H1 (cell line): ENCODE results near the gene CCDC171. TPM values are rescaled to one million over a fixed set of nuclear protein-coding genes. Genes with fewer than 3 reads are reported as not detected.

Experiments
- ATF2 ChIP-seq: IDR thresholded peaks from 2 replicates; pipeline ENCODE4 v1.6.1; 2012; ENCODE audit warnings: low read length, inconsistent platforms
- BACH1 ChIP-seq: IDR thresholded peaks from 2 replicates; pipeline ENCODE4 v1.6.1; 2012; ENCODE audit warnings: low read length, improper control_type of control experiment
- BRCA1 ChIP-seq: IDR thresholded peaks from 2 replicates; pipeline ENCODE4 v1.6.1; 2012; ENCODE audit warnings: low read depth, low read length, improper control_type of control experiment
- CBX8 ChIP-seq: fragments of 300-800, 300-1000 bp; sonication (generic); IDR thresholded peaks from 2 replicates; pipeline ENCODE4 v1.7.1; 2016; ENCODE audit warnings: low read depth, low read length, borderline replicate concordance
- GABPA ChIP-seq: IDR thresholded peaks from 2 replicates; pipeline ENCODE4 v1.6.1; 2011; ENCODE audit warnings: mild to moderate bottlenecking, low read length, moderate library complexity, borderline replicate concordance; ENCODE audit not compliant: insufficient read depth
- POLR2AphosphoS5 ChIP-seq: IDR thresholded peaks from 2 replicates; pipeline ENCODE4 v1.6.1; 2011; ENCODE audit warnings: low read depth, low read length
- SP2 ChIP-seq: IDR thresholded peaks from 2 replicates; pipeline ENCODE4 v1.6.1; 2012; ENCODE audit warnings: mild to moderate bottlenecking, low read length, inconsistent platforms
- polyA plus RNA-seq, 7 experiments: library from polyadenylated mRNA; depleted of rRNA in 3 of 7; stranded (reverse) in 5 of 7; unstranded in 2 of 7; fragments of >200 nt in 5 of 7; fragments of 200-250 nt in 2 of 7; gene quantifications; 1 replicate in 5 of 7; 2 replicates in 1 of 7; 4 replicates in 1 of 7; pipeline versions ENCODE4 v1.2.1 to v1.2.3, GENCODE V29; 2011 to 2013; ENCODE audit warnings: missing spikeins in 2 of 7, mixed read lengths in 2 of 7
- total RNA-seq: library from RNA; stranded (reverse); fragmentation: NEBNext Ultra II Directional; extraction: Animal tissue kit (Norgen Biotek cat#: 25700); gene quantifications from 2 replicates; pipeline ENCODE4 v1.2.1, GENCODE V29; 2021

CCDC171 gene
- total and polyA plus RNA-seq, 2 of the 8 experiments (the other 6 are each of a cell fraction or from before 2014, with no cell fraction given) = 0.83 to 2.3 TPM

- TF ChIP-seq BACH1 (no peak), GABPA (no peak), SP2 (no peak), BRCA1 (no peak), POLR2AphosphoS5 (no peak), CBX8 (no peak), ATF2 (no peak)
These were observed 290.5 kb downstream of the CCDC171 start (continued) for GRCh38 chr9:15843316-15843715.
